Measurements from ENCODE around the gene TK2.
"Not testable (repeated sequence)": the region's sequence is repeated elsewhere in the genome, so short reads cannot be mapped to it uniquely, and the experiment has no call there.

Gene TK2

GRCh38 chr16:66465946-66466345 lies 84.0 kb downstream of the TK2 start:
- DNase-seq = not testable (repeated sequence)

GRCh38 chr16:66462912-66463311 lies 87.0 kb downstream of the TK2 start:
- DNase-seq = no peak

GRCh38 chr16:66460703-66461102 lies 89.2 kb downstream of the TK2 start:
- no peak for DNase-seq

DNA sequence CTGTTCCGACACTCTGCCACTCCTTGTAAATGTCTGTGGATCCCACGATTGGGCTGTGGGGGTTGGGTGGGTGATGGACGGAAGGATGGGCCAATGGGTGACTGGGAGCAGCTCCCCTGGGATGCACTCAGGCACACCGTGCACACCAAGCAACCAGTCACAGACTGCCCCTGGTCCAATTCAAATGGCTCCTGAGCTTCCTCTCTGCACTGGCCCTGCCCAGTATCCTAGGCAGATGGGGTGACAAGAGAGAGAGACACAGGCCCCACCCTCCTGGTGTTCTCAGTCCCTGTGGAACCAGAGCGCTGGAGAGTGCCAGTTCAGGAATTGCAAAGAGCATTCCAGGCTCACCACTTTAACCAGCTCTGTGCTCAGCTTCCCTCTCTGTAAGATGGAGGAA lies 90.0 kb downstream of the TK2 start:
- no peak for DNase-seq

DNA sequence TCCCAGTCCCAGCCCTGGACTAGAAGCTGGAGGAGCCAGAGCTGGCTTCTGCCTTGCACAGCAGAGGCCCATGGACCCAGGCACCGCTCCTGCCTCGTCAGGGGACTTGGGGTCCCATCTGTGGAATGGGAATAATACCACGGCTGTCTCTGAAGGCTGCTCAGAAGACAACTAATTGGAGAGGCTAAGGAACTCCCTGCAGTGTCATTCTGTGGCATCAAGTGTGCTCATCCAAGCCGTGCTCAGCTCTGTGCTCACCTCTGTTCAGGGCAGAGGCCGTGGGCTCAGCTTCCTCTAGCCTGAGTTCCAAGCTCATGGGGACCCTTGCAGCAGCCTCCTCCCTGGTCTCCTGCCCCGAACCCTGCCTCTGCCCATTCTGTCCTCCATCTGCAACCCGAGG lies 91.1 kb downstream of the TK2 start:
- no peak for DNase-seq

- no peak for DNase-seq
These were observed 91.6 kb downstream of the TK2 start for GRCh38 chr16:66458292-66458691.
